ENCODE results near the gene LSM8. TPM values are rescaled to one million over a fixed set of nuclear protein-coding genes. Genes with fewer than 3 reads are reported as not detected.
A peak's percentile ranks its signal among the peaks of the same experiment; 100 is the strongest.
"Not testable (repeated sequence)": the region's sequence is repeated elsewhere in the genome, so short reads cannot be mapped to it uniquely, and the experiment has no call there.

Gene LSM8
- total RNA-seq, result 7.9 TPM

- H3K36me3 ChIP-seq, result peaks cover under 1 to 6% of the 10 kb centered on the region in 2 donors
- no peak for TF ChIP-seq CTCF (IDR thresholded peaks at IDR 0.05)
- H3K27ac ChIP-seq, result peak within 1 kb of the TSS; percentile 84 to 88
- H3K4me1 ChIP-seq, result peaks cover 0 to 22% of the 10 kb centered on the region in 2 donors
- peak within 1 kb of the TSS; percentile 76 to 81 for H3K4me3 ChIP-seq
- no peaks in the 10 kb centered on the region for H3K27me3 ChIP-seq
- intact Hi-C loops (cut with DNase I), result loop anchor here (5.0 kb wide), 1 partner anchor 312 kb away; the partner anchor contains the start of gene CTTNBP2
- peak; percentile 93 to 99 for DNase-seq (ENCODE audit: low spot score in 2 of 2)
- no peaks in the 10 kb centered on the region for H3K9me3 ChIP-seq
These were observed at the start of gene LSM8 for GRCh38 chr7:118183786-118184564. LSM8 (plus strand) TSS chr7:118184164; CDS start chr7:118184224, 60 bp downstream.

GRCh38 chr7:118134420-118134819, 49.5 kb upstream of the LSM8 start:
- H3K9me3 ChIP-seq; H3K27ac ChIP-seq; H3K36me3 ChIP-seq; H3K27me3 ChIP-seq; intact Hi-C loops (cut with DNase I); H3K4me1 ChIP-seq; H3K4me3 ChIP-seq; DNase-seq (ENCODE audit: low spot score in 2 of 2): not testable (repeated sequence)

GRCh38 chr7:118140468-118140867, 43.5 kb upstream of the LSM8 start:
- Histone ChIP-seq H3K9me3 (no peaks in the 10 kb centered on the region), H3K4me1 (no peaks in the 10 kb centered on the region), H3K4me3 (no peak overlapping the region), H3K27ac (no peak overlapping the region), H3K27me3 (no peaks in the 10 kb centered on the region), H3K36me3 (no peaks in the 10 kb centered on the region)
- no peak for TF ChIP-seq CTCF (IDR thresholded peaks at IDR 0.05)
- intact Hi-C loops (cut with DNase I), result no loop called here
- no peak for DNase-seq (ENCODE audit: low spot score in 2 of 2)

GRCh38 chr7:118142012-118142411, 42.0 kb upstream of the LSM8 start:
- Histone ChIP-seq H3K4me3 (no peak overlapping the region), H3K9me3 (no peaks in the 10 kb centered on the region), H3K27me3 (no peaks in the 10 kb centered on the region), H3K4me1 (no peaks in the 10 kb centered on the region), H3K27ac (no peak overlapping the region), H3K36me3 (no peaks in the 10 kb centered on the region)
- TF ChIP-seq CTCF (IDR thresholded peaks at IDR 0.05), result no peak
- intact Hi-C loops (cut with DNase I), result no loop called here
- DNase-seq (ENCODE audit: low spot score in 2 of 2), result no peak

- Histone ChIP-seq H3K36me3 (no peaks in the 10 kb centered on the region), H3K9me3 (no peaks in the 10 kb centered on the region), H3K4me1 (no peaks in the 10 kb centered on the region), H3K27ac (no peak overlapping the region), H3K4me3 (no peak overlapping the region), H3K27me3 (no peaks in the 10 kb centered on the region)
- TF ChIP-seq CTCF (IDR thresholded peaks at IDR 0.05), result no peak
- intact Hi-C loops (cut with DNase I), result no loop called here
- no peak for DNase-seq (ENCODE audit: low spot score in 2 of 2)
These were observed 35.0 kb upstream of the LSM8 start for GRCh38 chr7:118148930-118149329.

- intact Hi-C loops (cut with DNase I), result no loop called here
- no peak for TF ChIP-seq CTCF (IDR thresholded peaks at IDR 0.05)
- H3K27ac ChIP-seq, result no peak overlapping the region
- no peaks in the 10 kb centered on the region for H3K27me3 ChIP-seq
- no peak for DNase-seq (ENCODE audit: low spot score in 2 of 2)
- no peaks in the 10 kb centered on the region for H3K36me3 ChIP-seq
- H3K4me1 ChIP-seq, result no peaks in the 10 kb centered on the region
- H3K4me3 ChIP-seq, result no peak overlapping the region
- H3K9me3 ChIP-seq, result no peaks in the 10 kb centered on the region
These were observed 34.6 kb upstream of the LSM8 start for GRCh38 chr7:118149394-118149793.

Measured in ascending aorta (tissue), 2 donors.